Glomerular visceral epithelial cell (primary cell): ENCODE measurements around the gene CDRT4.

Experiments used
- DNase-seq: peaks from one replicate; pipeline ENCODE4 v3.0.0-alpha.2; 2016; ENCODE audit errors: extremely low spot score

Gene CDRT4

DNA sequence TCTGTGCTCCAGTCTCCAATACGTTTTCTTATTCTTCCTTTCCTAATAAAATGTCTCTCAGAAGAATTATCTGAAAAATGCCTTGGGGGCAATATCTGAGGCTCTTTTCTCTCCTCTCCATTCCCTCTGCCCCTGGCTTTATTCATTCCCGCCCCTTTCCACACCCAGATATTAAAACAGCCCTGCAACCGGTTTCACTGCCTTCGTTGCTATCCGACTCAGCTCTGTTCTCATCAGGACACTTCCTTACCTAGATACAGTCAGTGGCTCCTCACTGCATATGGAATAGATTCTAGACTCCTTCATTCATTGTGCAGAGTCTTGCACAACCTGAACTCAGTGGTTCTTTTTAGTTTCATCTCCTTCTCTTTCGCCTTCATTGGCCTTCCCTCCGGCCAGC, 74.0 kb downstream of the CDRT4 start:
- no peak for DNase-seq

DNA sequence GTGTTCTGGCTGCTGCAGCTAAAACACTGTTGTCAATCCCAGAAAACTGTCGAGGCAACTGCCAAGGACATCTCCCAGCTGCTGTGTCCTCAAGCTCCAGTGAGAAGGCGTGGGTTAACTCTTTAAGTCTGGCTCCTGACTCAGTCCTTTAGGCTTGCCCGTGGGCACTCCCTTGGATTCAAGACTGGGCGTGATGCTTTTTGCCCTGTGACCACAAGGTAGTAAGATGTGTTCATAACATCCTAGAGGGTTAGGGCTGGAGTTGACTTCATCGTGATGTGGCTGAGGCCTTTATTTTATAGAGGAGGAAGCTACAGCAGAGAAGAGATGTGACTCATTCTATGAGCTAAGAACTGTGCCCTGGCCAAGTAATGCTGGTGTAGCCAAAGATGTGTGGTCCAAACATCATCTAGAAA, 75.1 kb downstream of the CDRT4 start:
- peak; percentile 63 for DNase-seq

DNA sequence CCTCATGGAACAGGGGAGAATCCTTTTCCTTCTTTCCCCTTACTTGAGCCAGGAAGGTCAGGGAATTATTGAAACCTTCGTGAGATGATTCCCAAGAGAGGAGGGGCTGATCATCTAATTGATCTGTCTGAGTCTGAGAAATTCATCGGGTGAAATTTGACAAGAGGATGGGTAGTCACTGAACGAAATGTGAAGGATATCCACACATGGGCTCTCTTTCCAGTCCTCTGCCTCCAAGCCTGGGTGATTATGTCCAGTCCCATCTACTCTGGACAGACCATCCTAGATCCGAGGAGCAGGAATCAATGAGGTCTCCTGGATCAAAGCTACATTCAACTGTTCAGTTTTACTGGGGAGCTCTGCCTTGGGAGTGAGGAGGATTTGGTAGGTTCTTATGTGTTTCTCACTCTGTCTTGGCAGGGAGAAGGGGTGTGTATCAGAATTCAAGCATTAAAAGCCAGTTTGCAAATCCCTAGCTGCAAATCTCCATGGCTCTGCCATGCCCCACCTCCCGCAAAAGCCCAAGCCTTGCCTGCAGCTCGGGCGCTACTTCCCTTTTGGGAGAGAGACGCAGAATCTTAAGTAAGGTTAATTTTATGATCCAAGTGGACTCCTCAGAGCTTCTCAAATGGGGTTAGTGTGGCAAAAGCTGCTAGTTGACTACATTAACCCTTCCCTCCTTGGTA, 78.9 kb downstream of the CDRT4 start:
- DNase-seq: no peak

DNA sequence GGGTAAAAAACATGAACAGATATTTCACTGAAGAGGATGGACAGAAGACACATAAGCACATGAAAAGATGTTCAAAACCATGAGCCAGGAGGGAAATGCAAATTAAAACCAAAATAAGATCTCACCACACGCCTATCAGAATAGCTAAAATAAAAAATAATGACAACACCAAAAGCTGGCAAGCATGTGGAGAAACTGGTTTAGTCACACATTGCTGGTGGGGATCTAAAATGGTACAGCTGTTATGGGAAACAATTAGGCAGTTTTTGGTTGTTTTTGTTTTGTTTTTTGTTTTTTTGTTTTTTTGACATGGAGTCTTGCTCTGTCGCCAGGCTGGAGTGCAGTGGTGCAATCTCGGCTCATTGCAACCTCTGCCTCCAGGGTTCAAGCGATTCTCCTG, 81.3 kb downstream of the CDRT4 start:
- no peak for DNase-seq
